Stimulated activated CD8-positive, alpha-beta memory T cell treated with anti-CD3 and anti-CD28 coated beads, Interleukin-12 subunit alpha, Interleukin-12 subunit beta, amount 100 ng/mL, for 24 hours (primary cell): Measurements from ENCODE around the gene LMOD3.
A peak's percentile ranks its signal among the peaks of the same experiment; 100 is the strongest.

Experiments used
- DNase-seq: peaks from one replicate; pipeline ENCODE4 v3.0.0-alpha.2; 2020; ENCODE audit errors: extremely low read depth

The LMOD3 gene

DNA sequence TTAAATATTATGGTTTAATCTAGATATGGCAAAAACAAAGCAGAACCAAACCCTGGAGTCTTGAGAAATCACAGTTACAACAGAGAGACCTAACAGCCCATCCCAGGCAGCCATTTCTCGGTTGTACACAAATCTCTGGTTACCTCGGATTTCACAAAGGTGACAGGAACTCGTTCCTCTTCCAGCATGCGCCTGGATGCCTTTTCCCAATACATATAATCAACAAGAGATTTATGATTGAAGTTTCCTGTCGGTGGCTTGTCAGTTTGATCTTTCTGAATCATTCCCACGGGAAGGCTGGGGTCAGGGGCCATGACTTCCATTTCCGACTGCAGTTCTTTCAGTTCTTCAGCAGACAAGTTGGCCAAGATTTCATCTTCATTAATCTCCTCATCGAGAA, 445 bp downstream of the LMOD3 start:
- no peak for DNase-seq

GRCh38 chr3:69121513-69121912, 882 bp downstream of the LMOD3 start:
- no peak for DNase-seq

DNA sequence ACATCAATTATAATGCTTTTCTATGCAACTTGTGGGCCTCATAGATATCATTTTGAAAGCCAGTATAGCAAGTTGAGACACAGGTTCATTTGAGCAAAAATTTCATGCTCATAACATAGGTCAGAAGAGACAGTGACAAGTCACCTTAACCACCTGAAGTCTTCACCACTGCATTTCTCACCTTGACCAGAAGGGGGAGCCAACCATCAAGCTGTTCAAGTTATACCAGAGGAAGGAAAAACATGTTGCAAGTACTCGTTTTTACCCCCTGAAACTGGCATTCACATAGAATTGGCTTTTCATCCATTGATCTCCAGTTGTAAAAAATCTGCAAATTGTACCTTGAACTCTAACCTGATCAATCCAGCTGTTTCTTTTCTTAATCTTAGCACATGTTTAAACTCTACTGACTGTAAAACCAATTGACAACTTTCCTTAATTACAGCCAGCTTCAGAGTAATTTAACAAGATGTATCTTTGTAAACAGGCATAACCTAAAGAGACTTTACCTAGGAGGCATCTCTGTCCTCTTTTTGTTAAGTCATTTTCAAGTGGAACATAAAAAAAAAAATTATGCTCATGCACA, 1.4 kb downstream of the LMOD3 start:
- peak; percentile 59 for DNase-seq

DNA sequence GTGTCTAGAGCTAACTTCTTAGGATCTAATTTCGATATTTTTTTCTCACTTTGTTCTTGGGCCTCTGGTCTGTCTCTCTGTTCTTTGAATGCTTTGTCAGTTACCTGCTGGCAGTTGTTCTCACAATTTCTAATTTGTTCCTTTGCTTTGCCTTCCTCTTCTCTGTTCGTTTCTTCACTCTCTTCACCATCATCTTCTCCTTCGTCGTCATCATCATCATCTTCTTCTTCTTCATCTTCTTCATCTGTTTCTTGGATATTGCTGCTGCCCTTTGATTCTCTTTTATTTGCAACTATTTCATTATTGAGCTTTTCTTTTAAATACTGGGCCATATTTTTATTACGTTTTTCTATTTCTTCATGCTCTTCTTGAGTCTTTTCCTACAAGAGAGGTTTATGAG, 2.7 kb downstream of the LMOD3 start:
- DNase-seq, result no peak

- no peak for DNase-seq
These were observed 3.3 kb downstream of the LMOD3 start for GRCh38 chr3:69119138-69119537.

- no peak for DNase-seq
These were observed 3.8 kb downstream of the LMOD3 start for GRCh38 chr3:69118555-69118954.

GRCh38 chr3:69116897-69117296, 5.5 kb downstream of the LMOD3 start:
- no peak for DNase-seq

GRCh38 chr3:69116162-69116561, 6.2 kb downstream of the LMOD3 start:
- DNase-seq, result no peak

- no peak for DNase-seq
These were observed 6.7 kb downstream of the LMOD3 start for GRCh38 chr3:69115731-69116130.

DNA sequence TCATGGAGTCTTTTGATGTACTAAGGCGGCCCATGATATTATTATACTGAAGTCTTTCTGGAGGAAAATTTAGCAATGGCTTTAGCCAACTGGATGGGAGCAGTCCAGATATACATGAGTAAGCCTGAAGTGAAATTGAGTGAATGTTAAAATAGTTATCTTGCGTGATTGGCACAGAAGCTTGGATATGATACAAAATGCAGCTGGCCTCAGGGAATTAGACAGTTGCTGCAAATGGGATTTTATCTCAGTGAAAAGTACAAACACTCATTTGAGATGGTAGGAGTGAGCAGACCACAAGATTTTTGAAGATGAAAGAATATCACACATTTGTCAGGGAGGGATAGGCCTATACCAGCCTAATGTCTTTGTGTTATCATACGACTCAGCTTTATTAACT, 8.9 kb downstream of the LMOD3 start:
- no peak for DNase-seq

- no peak for DNase-seq
These were observed 11.4 kb downstream of the LMOD3 start for GRCh38 chr3:69110941-69111546.

- no peak for DNase-seq
These were observed 13.6 kb downstream of the LMOD3 start for GRCh38 chr3:69108811-69109210.

DNA sequence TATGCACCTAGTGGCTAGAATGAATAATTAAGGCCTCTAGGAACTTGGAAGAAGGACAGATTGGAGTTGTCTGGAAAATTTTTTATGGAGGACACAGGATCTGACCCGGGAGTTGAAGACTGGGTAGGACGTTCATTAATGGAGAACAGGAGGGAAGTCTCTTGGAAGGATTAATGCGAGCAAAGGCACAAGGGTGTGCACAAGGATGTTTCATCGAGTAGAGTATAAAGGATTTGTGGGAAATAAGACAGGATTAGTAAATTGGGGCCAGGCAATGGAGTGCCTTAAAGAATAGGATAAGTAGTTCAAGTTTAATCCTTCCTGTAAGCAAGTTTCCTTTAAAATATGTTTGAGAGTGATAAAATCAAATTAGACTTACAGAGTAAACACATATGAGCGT, 14.6 kb downstream of the LMOD3 start:
- DNase-seq, result no peak

- DNase-seq, result no peak
These were observed 17.1 kb downstream of the LMOD3 start for GRCh38 chr3:69105320-69105719.

DNA sequence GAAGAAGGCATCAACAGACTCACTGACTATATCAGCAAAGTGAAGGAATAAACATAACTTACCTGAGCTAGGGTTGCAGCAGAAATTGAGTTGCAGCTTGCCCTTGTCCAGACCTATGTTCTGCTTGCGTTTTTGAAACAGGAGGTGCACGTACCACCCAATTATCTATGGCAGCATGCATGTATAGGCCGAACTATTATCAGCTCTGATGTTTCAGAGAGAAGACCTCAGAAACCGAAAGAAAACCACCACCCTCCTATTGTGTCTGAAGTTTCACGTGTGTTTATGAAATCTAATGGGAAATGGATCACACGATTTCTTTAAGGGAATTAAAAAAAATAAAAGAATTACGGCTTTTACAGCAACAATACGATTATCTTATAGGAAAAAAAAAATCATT, 17.8 kb downstream of the LMOD3 start:
- no peak for DNase-seq

GRCh38 chr3:69103123-69103522, 19.3 kb downstream of the LMOD3 start:
- DNase-seq, result no peak

DNA sequence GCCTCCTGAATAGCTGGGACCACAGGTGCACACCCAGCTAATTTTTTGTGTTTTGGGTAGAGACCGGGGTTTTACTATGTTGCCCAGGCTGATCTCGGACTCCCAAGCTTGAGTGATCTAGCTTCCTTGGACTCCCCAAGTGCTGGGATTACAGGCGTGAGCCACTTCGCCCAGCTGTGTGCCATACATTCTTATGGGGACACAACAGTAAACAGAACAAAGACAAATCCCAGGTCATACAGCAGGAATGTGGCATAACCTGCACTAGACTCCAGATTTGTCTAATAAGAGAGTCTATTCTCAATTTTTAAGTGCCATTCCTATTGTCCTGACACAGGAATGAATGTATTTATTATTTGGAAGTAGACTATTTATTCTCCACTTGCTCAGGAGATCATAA, 20.0 kb downstream of the LMOD3 start:
- DNase-seq, result no peak

DNA sequence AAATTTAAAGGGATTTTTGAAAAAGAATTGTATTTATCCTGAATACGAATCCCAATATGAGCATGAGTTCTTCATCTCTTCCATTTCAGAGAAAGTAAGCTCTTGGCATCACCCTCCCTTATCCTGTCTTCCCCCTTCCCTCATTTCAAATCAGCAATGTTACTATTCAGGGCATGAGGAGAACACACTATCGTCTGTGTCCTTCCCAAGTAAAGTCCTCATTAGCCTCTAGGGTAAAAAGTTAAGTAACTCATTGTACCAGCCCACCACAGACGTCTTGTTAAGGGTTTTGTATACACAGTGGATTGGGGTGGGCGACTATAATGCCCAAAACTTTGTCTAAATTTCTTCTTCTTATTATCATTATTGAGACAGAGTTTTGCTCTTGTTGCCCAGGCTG, 22.8 kb downstream of the LMOD3 start:
- DNase-seq, result no peak

DNA sequence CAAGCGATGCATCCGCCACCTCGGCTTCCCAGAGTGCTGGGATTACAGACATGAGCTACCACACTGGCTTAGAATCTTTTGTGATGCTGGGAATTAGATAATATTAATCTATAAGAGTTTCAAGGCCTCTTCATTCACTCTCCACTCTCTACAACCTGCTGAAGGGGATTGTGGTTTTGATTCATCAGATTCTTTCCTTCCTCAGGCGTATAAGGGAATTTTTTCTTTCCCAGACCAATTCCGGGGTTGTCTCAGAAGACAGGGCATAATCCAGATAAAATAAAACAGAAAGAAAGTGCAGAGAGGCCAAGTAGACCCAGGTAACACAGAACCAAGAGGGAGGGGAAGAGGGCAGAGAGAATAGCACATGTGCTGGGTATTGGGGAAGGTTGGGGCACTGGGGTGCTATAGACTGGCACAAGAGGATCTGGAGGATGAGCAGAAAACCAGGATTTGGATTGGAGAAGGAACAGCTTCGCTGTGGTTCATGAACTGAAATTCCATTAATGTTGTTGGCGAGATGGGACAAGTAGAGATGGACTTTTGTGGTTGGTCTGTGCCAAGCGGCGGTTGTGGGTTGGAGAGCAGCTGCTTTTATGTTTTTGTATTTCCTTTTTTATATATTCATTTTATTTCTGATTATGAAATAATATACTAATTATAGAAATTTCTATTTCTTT, 24.8 kb downstream of the LMOD3 start:
- DNase-seq, result no peak

- DNase-seq, result no peak
These were observed 26.1 kb downstream of the LMOD3 start for GRCh38 chr3:69096299-69096698.

- DNase-seq, result no peak
These were observed 26.8 kb downstream of the LMOD3 start for GRCh38 chr3:69095636-69096035.

DNA sequence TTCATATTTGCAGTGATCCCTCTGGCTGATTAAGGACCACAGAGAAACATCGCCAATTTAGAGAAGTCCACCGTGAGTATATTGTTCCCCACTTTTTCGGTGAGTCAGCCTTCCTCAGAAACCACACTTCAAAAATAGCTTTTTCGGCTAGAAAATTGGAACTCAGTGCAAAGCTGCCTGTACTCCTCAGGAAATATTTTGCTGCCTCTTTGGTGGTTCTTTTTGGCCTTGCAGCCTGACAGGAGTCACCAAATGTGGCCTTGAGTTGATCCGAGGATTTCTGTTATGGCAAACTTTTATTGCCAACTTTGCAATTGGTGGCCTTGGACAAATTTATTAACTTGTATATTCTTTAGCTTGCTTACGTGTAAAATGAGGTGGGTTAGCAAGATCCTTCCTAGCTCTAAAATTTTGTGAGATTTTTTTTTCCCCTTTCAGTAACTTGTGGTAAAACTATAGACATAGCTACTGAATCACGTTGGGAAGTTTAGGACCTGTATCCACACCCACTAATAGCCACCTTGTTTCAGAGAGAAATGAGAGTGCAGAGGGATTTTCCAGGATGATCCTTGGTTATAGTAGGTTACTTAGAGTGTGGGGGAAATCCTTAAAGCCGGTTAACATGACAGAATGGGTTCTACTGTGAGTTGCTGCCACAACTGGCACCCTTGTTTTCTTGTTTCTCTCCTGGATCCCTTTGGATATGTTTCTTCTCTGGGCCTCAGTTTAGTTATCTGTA, 27.8 kb downstream of the LMOD3 start:
- DNase-seq, result no peak

- DNase-seq, result no peak
These were observed 30.3 kb downstream of the LMOD3 start for GRCh38 chr3:69092030-69092516.
